ENCODE measurements around the gene SMOC1.

The SMOC1 gene, protein sequence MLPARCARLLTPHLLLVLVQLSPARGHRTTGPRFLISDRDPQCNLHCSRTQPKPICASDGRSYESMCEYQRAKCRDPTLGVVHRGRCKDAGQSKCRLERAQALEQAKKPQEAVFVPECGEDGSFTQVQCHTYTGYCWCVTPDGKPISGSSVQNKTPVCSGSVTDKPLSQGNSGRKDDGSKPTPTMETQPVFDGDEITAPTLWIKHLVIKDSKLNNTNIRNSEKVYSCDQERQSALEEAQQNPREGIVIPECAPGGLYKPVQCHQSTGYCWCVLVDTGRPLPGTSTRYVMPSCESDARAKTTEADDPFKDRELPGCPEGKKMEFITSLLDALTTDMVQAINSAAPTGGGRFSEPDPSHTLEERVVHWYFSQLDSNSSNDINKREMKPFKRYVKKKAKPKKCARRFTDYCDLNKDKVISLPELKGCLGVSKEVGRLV

DNA sequence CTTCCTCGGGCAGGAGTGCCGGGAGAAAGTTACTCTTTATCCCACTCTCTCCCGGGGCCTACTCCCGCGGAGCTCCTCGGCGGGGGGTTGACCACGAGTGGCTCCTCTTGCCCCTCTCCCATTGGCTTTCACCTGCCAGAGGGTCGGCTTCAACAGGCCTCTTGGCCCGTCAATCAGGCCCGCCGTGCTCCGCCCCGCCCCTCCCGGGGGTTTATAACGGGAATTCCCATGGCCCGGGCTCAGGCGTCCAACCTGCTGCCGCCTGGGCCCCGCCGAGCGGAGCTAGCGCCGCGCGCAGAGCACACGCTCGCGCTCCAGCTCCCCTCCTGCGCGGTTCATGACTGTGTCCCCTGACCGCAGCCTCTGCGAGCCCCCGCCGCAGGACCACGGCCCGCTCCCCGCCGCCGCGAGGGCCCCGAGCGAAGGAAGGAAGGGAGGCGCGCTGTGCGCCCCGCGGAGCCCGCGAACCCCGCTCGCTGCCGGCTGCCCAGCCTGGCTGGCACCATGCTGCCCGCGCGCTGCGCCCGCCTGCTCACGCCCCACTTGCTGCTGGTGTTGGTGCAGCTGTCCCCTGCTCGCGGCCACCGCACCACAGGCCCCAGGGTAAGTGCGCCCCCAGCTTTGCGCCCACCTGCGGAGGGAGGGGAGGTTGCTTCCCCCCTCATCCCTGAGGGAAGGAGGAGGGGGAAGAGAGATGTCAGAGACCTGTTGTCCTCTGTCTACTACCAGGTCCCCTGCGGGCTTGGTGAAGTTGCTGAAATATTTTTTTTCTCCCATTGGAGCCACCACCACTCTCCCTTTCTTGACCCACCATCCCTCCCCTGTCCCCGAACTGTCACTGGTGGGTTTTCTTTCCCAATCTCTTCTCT is at the start of gene SMOC1:
Gene SMOC1 (plus strand): TSS at position 242 of the 869 bp plus-strand sequence. CDS start 263 bp downstream, at position 505.
- no peak for DNase-seq

- DNase-seq, result no peak
Measured at GRCh38 chr14:69838881-69839416, 40.3 kb upstream of the SMOC1 start.

DNA sequence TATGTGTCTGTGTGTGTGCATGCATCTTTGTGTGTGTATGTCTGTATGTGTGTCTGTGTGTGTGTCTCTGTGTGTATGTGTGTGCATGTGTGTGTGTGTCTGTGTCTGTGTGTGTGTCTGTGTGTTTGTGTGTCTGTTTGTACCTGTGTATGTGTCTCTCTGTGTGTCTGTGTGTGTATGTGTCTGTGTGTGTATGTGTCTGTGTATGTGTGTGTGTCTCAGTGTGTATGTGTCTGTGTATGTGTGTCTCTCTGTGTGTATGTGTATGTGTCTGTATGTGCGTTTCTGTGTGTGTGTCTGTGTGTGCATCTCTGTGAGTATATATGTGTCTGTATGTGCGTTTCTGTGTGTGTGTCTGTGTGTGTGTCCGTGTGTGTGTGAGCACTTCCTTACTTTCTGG is 39.6 kb upstream of the SMOC1 start:
- DNase-seq, result no peak

DNA sequence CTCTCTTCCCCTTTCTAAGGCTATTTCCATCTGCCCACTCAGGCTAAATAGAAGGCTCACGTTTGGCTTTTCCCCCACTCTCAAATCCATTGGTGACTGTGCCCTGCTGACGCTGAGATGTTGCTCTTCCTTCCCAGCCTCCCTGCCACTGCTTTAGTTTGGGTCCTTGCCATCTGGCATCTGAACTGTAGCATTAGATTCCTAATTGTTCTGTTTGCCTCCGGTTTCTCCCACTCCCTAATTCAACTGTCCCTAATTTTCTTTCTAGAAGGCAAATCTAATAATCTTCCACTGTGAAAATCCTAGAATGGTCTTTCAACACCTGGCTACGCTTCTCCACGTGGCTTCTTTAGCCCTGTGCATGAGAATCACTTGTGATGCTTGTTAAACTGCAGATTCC is 37.6 kb upstream of the SMOC1 start:
- no peak for DNase-seq

- DNase-seq, result no peak
Measured at GRCh38 chr14:69842686-69843420, 36.4 kb upstream of the SMOC1 start.

GRCh38 chr14:69844171-69844570 is 35.0 kb upstream of the SMOC1 start:
- DNase-seq, result no peak

- DNase-seq, result no peak
Measured at GRCh38 chr14:69845050-69845581, 34.1 kb upstream of the SMOC1 start.

DNA sequence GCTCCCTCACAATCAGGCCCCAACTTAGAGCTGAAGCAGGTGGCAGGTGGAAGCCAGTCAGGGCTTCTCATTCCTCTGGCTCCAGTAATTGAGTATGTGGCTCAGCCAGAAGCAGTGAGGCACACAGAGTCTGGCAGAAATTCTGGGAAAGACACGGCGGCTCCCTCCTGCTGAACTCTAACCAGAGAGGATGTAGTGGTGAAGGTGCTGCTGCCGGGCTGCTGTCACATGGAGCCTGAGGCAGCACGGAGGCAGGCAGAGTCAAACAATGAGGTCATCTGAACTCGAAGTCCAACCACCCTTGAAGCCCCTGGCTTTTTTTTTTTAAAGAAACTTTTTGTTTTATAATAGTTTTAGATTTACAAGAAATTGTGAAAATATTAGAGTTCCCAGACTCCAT is 33.4 kb upstream of the SMOC1 start:
- no peak for DNase-seq

- DNase-seq, result no peak
Measured at GRCh38 chr14:69848156-69848555, 31.1 kb upstream of the SMOC1 start.

- DNase-seq, result no peak
Measured at GRCh38 chr14:69848903-69849391, 30.3 kb upstream of the SMOC1 start.

- no peak for DNase-seq
Measured at GRCh38 chr14:69850086-69850735, 29.0 kb upstream of the SMOC1 start.

- no peak for DNase-seq
Measured at GRCh38 chr14:69850736-69851112, 28.5 kb upstream of the SMOC1 start.

- DNase-seq, result no peak
Measured at GRCh38 chr14:69852531-69853321, 26.5 kb upstream of the SMOC1 start.

- DNase-seq, result no peak
Measured at GRCh38 chr14:69853774-69854173, 25.4 kb upstream of the SMOC1 start.

GRCh38 chr14:69854598-69854997 is 24.6 kb upstream of the SMOC1 start:
- no peak for DNase-seq

- no peak for DNase-seq
Measured at GRCh38 chr14:69855180-69855832, 23.9 kb upstream of the SMOC1 start.

DNA sequence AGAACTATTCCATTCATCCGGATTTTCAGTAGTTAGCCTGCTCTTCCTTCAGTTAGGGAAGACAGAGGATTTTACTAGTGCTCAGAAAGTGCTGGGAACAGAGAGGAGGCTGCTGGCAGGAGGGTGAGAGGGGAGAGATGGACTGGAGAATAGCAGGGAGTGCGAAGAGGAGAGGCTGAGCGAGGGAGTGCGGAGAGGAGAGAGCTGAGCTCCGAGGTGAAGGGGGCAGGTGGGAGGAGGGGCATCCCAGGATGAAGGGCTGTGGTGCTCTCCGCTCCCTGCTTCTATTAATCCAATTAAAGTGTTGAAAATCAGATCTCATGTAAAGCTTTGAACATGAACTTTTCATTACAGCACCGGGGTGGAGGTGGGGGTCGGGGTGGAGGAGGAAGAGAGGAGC is 20.4 kb upstream of the SMOC1 start:
- DNase-seq, result no peak

GRCh38 chr14:69859591-69859990 is 19.6 kb upstream of the SMOC1 start:
- no peak for DNase-seq

- no peak for DNase-seq
Measured at GRCh38 chr14:69860221-69860620, 19.0 kb upstream of the SMOC1 start.

DNA sequence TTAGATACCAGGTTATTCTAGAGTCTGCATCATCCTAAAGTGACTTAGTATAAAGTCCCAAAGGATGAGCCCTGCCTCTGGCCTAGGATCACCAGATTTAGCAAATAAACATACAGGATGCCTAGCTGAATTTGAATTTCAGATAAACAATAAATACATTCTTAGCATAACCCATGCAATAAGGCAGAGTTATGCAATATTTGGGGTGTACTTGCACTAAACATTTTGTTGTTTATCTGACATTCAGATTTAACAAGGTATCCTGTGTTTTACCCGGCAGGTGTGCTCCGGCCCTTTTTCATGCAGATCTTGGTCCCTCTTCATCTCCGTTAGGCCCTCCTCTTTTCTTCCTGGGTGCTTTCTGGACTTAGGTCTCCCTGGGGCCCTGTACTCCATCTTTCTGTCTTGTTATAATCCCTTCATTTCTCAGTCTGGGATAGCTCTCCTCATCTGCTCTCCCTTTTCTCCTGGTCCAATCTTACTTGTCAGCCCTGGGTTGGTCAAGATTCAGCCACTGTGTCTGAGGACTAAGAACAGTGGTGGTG is 18.1 kb upstream of the SMOC1 start:
- DNase-seq, result no peak

Data from CD4-positive, alpha-beta T cell treated with Interleukin-10 for 1 hour (primary cell).